PC-3 (cell line): ENCODE results near the gene MCAT. TPM values are rescaled to one million over a fixed set of nuclear protein-coding genes. Genes with fewer than 3 reads are reported as not detected.

ENCODE experiments used
- ATAC-seq: fragments of 200-7000 bp; cut with Tn5 transposase; 2 replicates; pipeline ENCODE4 v1.9.1; 2020; ENCODE audit warnings: mild to moderate bottlenecking, moderate library complexity
- BruUV-seq: library from RNA; stranded (reverse); fragments of 400-500 nt; replicated peaks from 2 replicates; lab custom pipeline; 2021; lab: Mats Ljungman, UMichigan
- CTCF ChIA-PET: fragments of 300-600 bp; sonication (Branson Sonifier 250); formaldehyde crosslinking; loops from one replicate; lab custom pipeline; 2022; ENCODE audit warnings: antibody characterized with exemption; lab: Charles Lee
- POLR2A ChIA-PET: fragments of 300-600 bp; sonication (Branson Sonifier 250); formaldehyde crosslinking; loops from one replicate; lab custom pipeline; 2022; ENCODE audit warnings: antibody characterized with exemption; ENCODE audit not compliant: unreplicated experiment; lab: Charles Lee
- DNase-seq: peaks from one replicate; pipeline ENCODE4 v3.0.0-alpha.2; 2015
- H2AFZ ChIP-seq: fragments of 300-600 bp; sonication (generic); 2 replicates; pipeline ENCODE4 v1.6.0; 2016; ENCODE audit warnings: antibody characterized with exemption, low read length
- H3F3A ChIP-seq: fragments of 300-600 bp; sonication (generic); one replicate; pipeline ENCODE4 v1.6.0; 2017; ENCODE audit warnings: antibody characterized with exemption, low read length, control low read depth, mild to moderate bottlenecking; ENCODE audit not compliant: unreplicated experiment
- H3K27ac ChIP-seq: fragments of 300-600 bp; sonication (generic); 2 replicates; pipeline ENCODE4 v1.5.1; 2016; ENCODE audit warnings: mild to moderate bottlenecking, low read length
- H3K27me3 ChIP-seq: fragments of 300-600 bp; sonication (generic); 2 replicates; pipeline ENCODE4 v1.6.1; 2016; ENCODE audit warnings: low read length, mixed read lengths
- H3K36me3 ChIP-seq: fragments of 300-600 bp; sonication (generic); 2 replicates; pipeline ENCODE4 v1.6.1; 2016; ENCODE audit warnings: low read depth, mixed run types, low read length, mixed read lengths
- H3K4me1 ChIP-seq: fragments of 300-600 bp; sonication (generic); 2 replicates; pipeline ENCODE4 v1.5.1; 2016; ENCODE audit warnings: low read length; ENCODE audit not compliant: insufficient read depth
- H3K4me2 ChIP-seq: fragments of 300-600 bp; sonication (generic); 2 replicates; pipeline ENCODE4 v1.6.0; 2016; ENCODE audit warnings: low read length
- H3K4me3 ChIP-seq: fragments of 300-600 bp; sonication (generic); 2 replicates; pipeline ENCODE4 v1.5.1; 2016; ENCODE audit warnings: mild to moderate bottlenecking, low read length, mixed read lengths
- H3K79me2 ChIP-seq: fragments of 300-600 bp; sonication (generic); 2 replicates; pipeline ENCODE4 v1.6.1; 2017; ENCODE audit warnings: low read length, mixed read lengths
- H3K9ac ChIP-seq: fragments of 300-600 bp; sonication (generic); 2 replicates; pipeline ENCODE4 v1.6.0; 2016; ENCODE audit warnings: mild to moderate bottlenecking, low read length
- H3K9me2 ChIP-seq: fragments of 300-600 bp; sonication (generic); replicated peaks from 2 replicates; pipeline ENCODE4 v1.6.1; 2016; ENCODE audit warnings: mixed run types, low read length, mixed read lengths
- H3K9me3 ChIP-seq: fragments of 300-600 bp; sonication (generic); 2 replicates; pipeline ENCODE4 v1.6.1; 2016; ENCODE audit warnings: low read length, mixed read lengths
- H4K20me1 ChIP-seq: fragments of 300-600 bp; sonication (generic); 2 replicates; pipeline ENCODE4 v1.6.1; 2016; ENCODE audit warnings: low read length, mixed read lengths
- EZH2 ChIP-seq: fragments of 300-600 bp; sonication (generic); IDR thresholded peaks from one replicate; pipeline ENCODE4 v1.6.1; 2017; ENCODE audit warnings: antibody characterized with exemption, mild to moderate bottlenecking, low read length; ENCODE audit not compliant: unreplicated experiment
- EZH2phosphoT487 ChIP-seq: fragments of 300-600 bp; sonication (generic); IDR thresholded peaks from 2 replicates; pipeline ENCODE4 v1.6.1; 2018; ENCODE audit warnings: mild to moderate bottlenecking, antibody characterized with exemption, low read length, borderline replicate concordance
- intact Hi-C: fragments of 100-400 bp; cut with micrococcal nuclease; formaldehyde crosslinking; loops from 2 replicates; pipeline ENCODE4 v1.9.0; 2023
- total RNA-seq: library from RNA; depleted of rRNA; stranded (reverse); fragments of >200 nt; gene quantifications from 2 replicates; pipeline ENCODE4 v1.2.3, GENCODE V29; 2014
- TF ChIP-seq, protein P1 (sequence below): fragments of 300-600 bp; sonication (generic); conservative IDR thresholded peaks from 2 replicates; pipeline ENCODE4 v1.5.1; 2017; ENCODE audit warnings: antibody characterized with exemption, low read depth, mild to moderate bottlenecking, low read length

The MCAT gene
- total RNA-seq, 1 experiment from 2014 or later: 29.2 TPM

DNA sequence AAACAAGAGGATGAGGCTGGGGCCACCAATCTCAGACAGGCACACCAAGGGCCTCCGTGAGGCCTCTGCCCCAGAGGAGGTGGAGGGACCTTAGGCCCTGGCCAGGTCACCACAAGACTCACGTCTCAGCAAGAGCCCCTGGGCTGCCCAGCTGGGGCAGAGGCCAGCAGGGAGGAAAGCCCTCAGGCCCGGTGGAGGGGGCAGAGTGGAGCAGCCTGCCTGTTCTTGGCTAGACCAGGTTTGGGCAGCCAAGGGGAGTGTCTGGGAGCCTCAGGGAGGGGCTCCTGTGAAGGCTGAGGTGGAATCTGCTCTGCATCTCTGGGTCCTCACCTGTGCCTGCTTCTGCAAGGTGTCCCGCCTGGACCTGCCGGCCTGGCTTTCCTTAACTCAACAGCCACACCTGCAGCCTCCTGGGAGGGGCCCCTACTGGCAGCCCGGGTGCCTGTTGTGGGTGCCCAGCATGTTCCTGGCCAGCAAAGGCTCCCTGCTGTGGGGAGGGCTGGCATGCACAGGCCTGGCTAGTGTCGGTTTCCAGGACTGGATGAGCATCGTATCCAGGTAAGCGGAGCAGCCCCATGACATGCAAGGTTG lies 31.8 kb upstream of the MCAT start:
- H3K79me2 ChIP-seq: no peaks in the 10 kb centered on the region
- H3K9me2 ChIP-seq: no peaks in the 10 kb centered on the region
- BruUV-seq: no TSS peak
- TF ChIP-seq EZH2phosphoT487 (no peak), EZH2 (no peak)
- TF ChIP-seq, protein P1, sequence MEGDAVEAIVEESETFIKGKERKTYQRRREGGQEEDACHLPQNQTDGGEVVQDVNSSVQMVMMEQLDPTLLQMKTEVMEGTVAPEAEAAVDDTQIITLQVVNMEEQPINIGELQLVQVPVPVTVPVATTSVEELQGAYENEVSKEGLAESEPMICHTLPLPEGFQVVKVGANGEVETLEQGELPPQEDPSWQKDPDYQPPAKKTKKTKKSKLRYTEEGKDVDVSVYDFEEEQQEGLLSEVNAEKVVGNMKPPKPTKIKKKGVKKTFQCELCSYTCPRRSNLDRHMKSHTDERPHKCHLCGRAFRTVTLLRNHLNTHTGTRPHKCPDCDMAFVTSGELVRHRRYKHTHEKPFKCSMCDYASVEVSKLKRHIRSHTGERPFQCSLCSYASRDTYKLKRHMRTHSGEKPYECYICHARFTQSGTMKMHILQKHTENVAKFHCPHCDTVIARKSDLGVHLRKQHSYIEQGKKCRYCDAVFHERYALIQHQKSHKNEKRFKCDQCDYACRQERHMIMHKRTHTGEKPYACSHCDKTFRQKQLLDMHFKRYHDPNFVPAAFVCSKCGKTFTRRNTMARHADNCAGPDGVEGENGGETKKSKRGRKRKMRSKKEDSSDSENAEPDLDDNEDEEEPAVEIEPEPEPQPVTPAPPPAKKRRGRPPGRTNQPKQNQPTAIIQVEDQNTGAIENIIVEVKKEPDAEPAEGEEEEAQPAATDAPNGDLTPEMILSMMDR: no peak
- ChIA-PET POLR2A (no interaction called here), CTCF (no interaction called here)
- no peaks in the 10 kb centered on the region for H4K20me1 ChIP-seq
- H3K4me2 ChIP-seq: no peak overlapping the region
- H3K4me3 ChIP-seq: no peak overlapping the region
- no peak overlapping the region for H3K9ac ChIP-seq
- intact Hi-C loops: no loop called here
- no peaks in the 10 kb centered on the region for H3F3A ChIP-seq
- ATAC-seq (no peak), DNase-seq (no peak)
- H3K27me3 ChIP-seq: no peaks in the 10 kb centered on the region
- H3K27ac ChIP-seq: no peak overlapping the region
- no peaks in the 10 kb centered on the region for H3K36me3 ChIP-seq
- no peak overlapping the region for H2AFZ ChIP-seq
- no peaks in the 10 kb centered on the region for H3K9me3 ChIP-seq
- H3K4me1 ChIP-seq: no peaks in the 10 kb centered on the region

DNA sequence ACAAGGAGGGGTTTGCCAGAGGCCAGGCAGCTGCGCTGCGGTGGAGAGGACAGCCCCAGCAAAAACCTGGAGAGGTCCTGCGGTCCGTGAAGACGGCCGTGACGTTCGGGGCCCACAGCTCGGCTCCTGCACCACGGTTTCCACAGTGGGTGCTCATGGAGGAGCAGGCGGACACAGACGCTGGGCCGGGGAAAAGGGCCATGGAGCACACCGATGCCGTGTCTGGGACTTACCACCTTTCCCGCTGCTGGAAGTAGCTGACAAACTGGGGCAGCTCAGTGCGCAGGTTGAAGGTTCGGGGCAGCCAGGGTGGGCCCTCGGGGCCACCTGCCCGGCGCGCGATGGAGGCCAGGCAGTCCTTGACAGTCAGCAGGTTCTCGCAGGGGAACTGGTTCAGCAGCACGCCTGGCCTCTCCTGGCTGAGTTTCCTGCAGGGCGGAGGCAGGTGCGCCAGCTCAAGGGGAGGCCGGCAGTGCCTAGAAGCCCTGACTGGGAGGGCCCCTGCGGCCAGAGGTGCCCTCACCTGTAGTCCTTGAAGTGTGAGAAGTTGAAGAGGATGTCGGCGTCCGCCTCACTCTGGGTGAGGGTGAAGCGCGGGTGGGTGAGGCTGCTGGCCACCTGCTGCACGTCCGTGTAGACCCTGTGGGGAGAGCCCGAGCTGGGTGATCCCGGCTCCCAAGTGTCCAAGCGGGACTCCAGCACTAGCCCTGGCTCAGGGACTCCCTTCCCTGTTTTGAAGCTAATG lies 30.9 kb upstream of the MCAT start:
- ChIA-PET CTCF (no interaction called here), POLR2A (no interaction called here)

DNA sequence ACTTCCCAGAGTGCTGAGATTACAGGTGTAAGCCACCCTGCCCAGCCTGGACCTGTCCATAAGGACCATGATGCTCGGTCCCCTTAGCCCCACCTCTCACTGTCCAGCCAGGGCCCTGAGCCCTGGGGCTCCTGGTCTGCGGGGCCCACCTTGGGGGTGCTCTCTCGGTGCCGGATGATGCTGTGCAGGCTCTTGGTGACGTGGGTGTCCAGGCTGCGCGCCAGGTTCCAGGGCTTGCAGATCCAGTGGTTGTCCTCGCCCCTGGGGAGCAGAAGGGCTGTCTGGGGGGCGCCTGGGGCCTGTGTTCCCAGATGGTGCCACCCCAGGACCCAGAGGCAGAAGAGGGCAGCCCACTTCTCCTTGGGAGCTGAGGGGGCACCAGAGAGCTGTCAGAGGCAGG lies 30.4 kb upstream of the MCAT start:
- Histone ChIP-seq H3K4me1 (no peaks in the 10 kb centered on the region), H3K27me3 (no peaks in the 10 kb centered on the region), H3K9me2 (no peaks in the 10 kb centered on the region), H3K9me3 (no peaks in the 10 kb centered on the region), H3K4me3 (no peak overlapping the region), H2AFZ (no peak overlapping the region), H4K20me1 (no peaks in the 10 kb centered on the region), H3K4me2 (no peak overlapping the region), H3K36me3 (no peaks in the 10 kb centered on the region), H3K9ac (no peak overlapping the region), H3K79me2 (no peaks in the 10 kb centered on the region), H3F3A (no peaks in the 10 kb centered on the region), H3K27ac (no peak overlapping the region)
- intact Hi-C loops: no loop called here
- no peak for ATAC-seq
- TF ChIP-seq EZH2phosphoT487: no peak
- TF ChIP-seq, protein P1: no peak
- TF ChIP-seq EZH2: no peak
- POLR2A ChIA-PET: no interaction called here
- BruUV-seq: no TSS peak
- no peak for DNase-seq
- CTCF ChIA-PET: no interaction called here

More for the DNA sequence above, 30.9 kb upstream of the MCAT start:
- Histone ChIP-seq H3K79me2 (no peaks in the 10 kb centered on the region), H3K4me1 (no peaks in the 10 kb centered on the region), H3K27ac (no peak overlapping the region), H4K20me1 (no peaks in the 10 kb centered on the region), H3K9me2 (no peaks in the 10 kb centered on the region), H2AFZ (no peak overlapping the region), H3K36me3 (no peaks in the 10 kb centered on the region), H3K4me2 (no peak overlapping the region), H3K9me3 (no peaks in the 10 kb centered on the region), H3K9ac (no peak overlapping the region), H3K27me3 (no peaks in the 10 kb centered on the region), H3K4me3 (no peak overlapping the region), H3F3A (no peaks in the 10 kb centered on the region)
- BruUV-seq: no TSS peak
- no peak for ATAC-seq
- TF ChIP-seq EZH2: no peak
- intact Hi-C loops: no loop called here
- DNase-seq: no peak
